Peyer's patch (tissue), 4 donors: ENCODE measurements around the gene NEURL2. TPM values are rescaled to one million over a fixed set of nuclear protein-coding genes. Genes with fewer than 3 reads are reported as not detected.
"Not testable (repeated sequence)": the region's sequence is repeated elsewhere in the genome, so short reads cannot be mapped to it uniquely, and the experiment has no call there.

Experiments used
- DNase-seq, 3 donors: peaks; one replicate each; pipeline ENCODE4 v3.0.0-alpha.2; 2017 to 2019
- H3K27ac ChIP-seq, 4 donors: fragments of 200-600 bp; sonication (generic); one replicate each; pipeline ENCODE4 v1.5.1; 2016 to 2019
- H3K27me3 ChIP-seq, 2 donors: fragments of 200-600 bp; sonication (generic); one replicate each; pipeline ENCODE4 v1.5.1; 2019
- H3K36me3 ChIP-seq, 3 donors: fragments of 200-600 bp; sonication (generic); one replicate each; pipeline ENCODE4 v1.5.1; 2016 to 2019
- H3K4me1 ChIP-seq, 4 donors: fragments of 200-600 bp; sonication (generic); one replicate each; pipeline ENCODE4 v1.5.1; 2016 to 2019
- H3K4me3 ChIP-seq, 4 donors: fragments of 200-600 bp; sonication (generic); 1 replicate in 3 of 4; 2 replicates in 1 of 4; pipeline ENCODE4 v1.5.1; 2016 to 2019; ENCODE audit warnings: mild to moderate bottlenecking in 1 of 4
- H3K9me3 ChIP-seq, 4 donors: fragments of 200-600 bp; sonication (generic); one replicate each; pipeline ENCODE4 v1.5.1; 2016 to 2019; ENCODE audit warnings: mild to moderate bottlenecking in 1 of 4
- POLR2A ChIP-seq, 2 donors: fragments of 450-650 bp; IDR thresholded peaks; one replicate each; pipeline ENCODE4 v1.5.1; 2017; ENCODE audit warnings: antibody characterized with exemption in 2 of 2, mild to moderate bottlenecking in 2 of 2, moderate library complexity in 2 of 2
- total RNA-seq, 4 donors: library from RNA; depleted of rRNA; stranded (reverse); fragments of >200 nt; gene quantifications; one replicate each; pipeline ENCODE4 v1.1.0, GENCODE V29; 2016
- TF ChIP-seq, protein P1 (sequence below), 6 experiments: fragments of 450-650 bp in 4 of 6; fragments of 200-600 bp in 2 of 6; sonication (generic) in 1 of 6; IDR thresholded peaks; one replicate each; pipeline ENCODE4 v1.5.1; 2017 to 2019; ENCODE audit warnings: antibody characterized with exemption in 6 of 6, mild to moderate bottlenecking in 3 of 6, moderate library complexity in 1 of 6

The NEURL2 gene
- total RNA-seq, 4 donors from 2014 or later: 3.3 to 27.6 (median 23.9) TPM

GRCh38 chr20:45878076-45878761 is 12.8 kb downstream of the NEURL2 start:
- Histone ChIP-seq H3K4me3 (no peak overlapping the region), H3K9me3 (no peaks in the 10 kb centered on the region), H3K36me3 (peaks cover 0 to 23% (median 0%) of the 10 kb centered on the region in 3 donors), H3K4me1 (peaks cover 0 to 19% (median 3%) of the 10 kb centered on the region in 4 donors), H3K27me3 (no peaks in the 10 kb centered on the region), H3K27ac (no peak overlapping the region)
- DNase-seq: no peak
- TF ChIP-seq, protein P1, sequence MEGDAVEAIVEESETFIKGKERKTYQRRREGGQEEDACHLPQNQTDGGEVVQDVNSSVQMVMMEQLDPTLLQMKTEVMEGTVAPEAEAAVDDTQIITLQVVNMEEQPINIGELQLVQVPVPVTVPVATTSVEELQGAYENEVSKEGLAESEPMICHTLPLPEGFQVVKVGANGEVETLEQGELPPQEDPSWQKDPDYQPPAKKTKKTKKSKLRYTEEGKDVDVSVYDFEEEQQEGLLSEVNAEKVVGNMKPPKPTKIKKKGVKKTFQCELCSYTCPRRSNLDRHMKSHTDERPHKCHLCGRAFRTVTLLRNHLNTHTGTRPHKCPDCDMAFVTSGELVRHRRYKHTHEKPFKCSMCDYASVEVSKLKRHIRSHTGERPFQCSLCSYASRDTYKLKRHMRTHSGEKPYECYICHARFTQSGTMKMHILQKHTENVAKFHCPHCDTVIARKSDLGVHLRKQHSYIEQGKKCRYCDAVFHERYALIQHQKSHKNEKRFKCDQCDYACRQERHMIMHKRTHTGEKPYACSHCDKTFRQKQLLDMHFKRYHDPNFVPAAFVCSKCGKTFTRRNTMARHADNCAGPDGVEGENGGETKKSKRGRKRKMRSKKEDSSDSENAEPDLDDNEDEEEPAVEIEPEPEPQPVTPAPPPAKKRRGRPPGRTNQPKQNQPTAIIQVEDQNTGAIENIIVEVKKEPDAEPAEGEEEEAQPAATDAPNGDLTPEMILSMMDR (IDR thresholded peaks at IDR 0.05): no peak
- TF ChIP-seq POLR2A (IDR thresholded peaks at IDR 0.05): no peak

- no peak for TF ChIP-seq POLR2A (IDR thresholded peaks at IDR 0.05)
- TF ChIP-seq, protein P1 (IDR thresholded peaks at IDR 0.05): no peak
- Histone ChIP-seq H3K4me3 (no peak overlapping the region), H3K9me3 (no peaks in the 10 kb centered on the region), H3K27me3 (no peaks in the 10 kb centered on the region), H3K36me3 (peaks cover 0 to 18% (median 0%) of the 10 kb centered on the region in 3 donors), H3K4me1 (no peaks in the 10 kb centered on the region), H3K27ac (no peak overlapping the region)
- no peak for DNase-seq
These were observed 16.4 kb downstream of the NEURL2 start for GRCh38 chr20:45874576-45874975.

DNA sequence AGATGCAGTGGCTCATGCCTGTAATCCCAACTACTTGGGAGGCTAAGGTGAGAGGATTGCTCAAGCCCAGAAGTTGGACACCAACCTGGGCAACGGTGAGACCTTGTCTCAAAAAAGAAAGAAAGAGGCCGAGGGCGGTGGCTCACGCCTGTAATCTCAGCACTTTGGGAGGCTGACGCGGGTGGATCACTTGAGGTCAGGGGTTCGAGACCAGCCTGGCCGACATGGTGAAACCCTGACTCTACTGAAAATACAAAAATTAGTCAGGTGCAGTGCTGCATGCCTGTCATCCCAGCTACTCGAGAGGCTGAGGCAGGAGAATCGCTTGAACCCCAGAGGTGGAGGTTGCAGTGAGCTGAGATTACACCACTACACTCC is 16.9 kb downstream of the NEURL2 start:
- not testable (repeated sequence) for H3K4me3 ChIP-seq, H3K9me3 ChIP-seq, H3K27ac ChIP-seq, DNase-seq, H3K4me1 ChIP-seq, H3K27me3 ChIP-seq
- peaks cover 0 to 18% (median 0%) of the 10 kb centered on the region in 3 donors for H3K36me3 ChIP-seq

GRCh38 chr20:45873409-45874103 is 17.5 kb downstream of the NEURL2 start:
- Histone ChIP-seq H3K4me3 (no peak overlapping the region), H3K4me1 (no peaks in the 10 kb centered on the region), H3K27ac (no peak overlapping the region), H3K36me3 (peaks cover 0 to 18% (median 0%) of the 10 kb centered on the region in 3 donors), H3K27me3 (no peaks in the 10 kb centered on the region), H3K9me3 (no peaks in the 10 kb centered on the region)
- TF ChIP-seq, protein P1 (IDR thresholded peaks at IDR 0.05): no peak
- TF ChIP-seq POLR2A (IDR thresholded peaks at IDR 0.05): no peak
- DNase-seq: no peak

GRCh38 chr20:45872626-45873025 is 18.4 kb downstream of the NEURL2 start:
- no peaks in the 10 kb centered on the region for H3K9me3 ChIP-seq
- DNase-seq: no peak
- no peak overlapping the region for H3K27ac ChIP-seq
- no peaks in the 10 kb centered on the region for H3K27me3 ChIP-seq
- TF ChIP-seq POLR2A (IDR thresholded peaks at IDR 0.05): no peak
- TF ChIP-seq, protein P1 (IDR thresholded peaks at IDR 0.05): no peak
- no peak overlapping the region for H3K4me3 ChIP-seq
- H3K36me3 ChIP-seq: peaks cover 0 to 10% (median 0%) of the 10 kb centered on the region in 3 donors
- H3K4me1 ChIP-seq: peaks cover 0 to 3% (median 0%) of the 10 kb centered on the region in 4 donors

DNA sequence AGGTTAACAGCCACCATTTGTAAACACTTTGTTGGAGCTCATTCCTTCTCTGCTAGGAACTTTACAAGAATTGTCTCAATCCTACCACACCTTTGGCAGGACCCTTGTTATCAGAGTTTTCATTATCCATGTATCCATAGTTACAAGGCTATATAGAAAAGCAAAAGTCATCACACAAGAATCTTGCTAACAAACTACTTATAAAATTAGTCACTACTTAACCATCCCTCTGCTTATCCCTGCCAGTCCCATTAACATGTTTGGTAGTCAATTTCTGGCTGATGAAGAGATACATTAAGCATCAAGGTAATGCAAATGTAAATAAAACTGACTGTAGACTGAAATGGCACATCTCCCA is 23.2 kb downstream of the NEURL2 start:
- Histone ChIP-seq H3K4me3 (no peak overlapping the region), H3K27ac (peak overlapping the region in 1 of 4 donors; percentile 62), H3K36me3 (no peaks in the 10 kb centered on the region), H3K27me3 (no peaks in the 10 kb centered on the region), H3K9me3 (no peaks in the 10 kb centered on the region), H3K4me1 (peaks cover 0 to 29% (median 0%) of the 10 kb centered on the region in 4 donors)
- TF ChIP-seq, protein P1 (IDR thresholded peaks at IDR 0.05): no peak
- no peak for TF ChIP-seq POLR2A (IDR thresholded peaks at IDR 0.05)
- no peak for DNase-seq
